HG02938 (cell line): ENCODE results near the gene SLA2.
"Not testable (repeated sequence)": the region's sequence is repeated elsewhere in the genome, so short reads cannot be mapped to it uniquely, and the experiment has no call there.

Source experiments
- ATAC-seq: cut with Tn5 transposase; IDR thresholded peaks from one replicate; pipeline ENCODE4 v1.9.1; 2021; ENCODE audit warnings: mild to moderate bottlenecking, moderate library complexity; ENCODE audit not compliant: unreplicated experiment

SLA2 gene

DNA sequence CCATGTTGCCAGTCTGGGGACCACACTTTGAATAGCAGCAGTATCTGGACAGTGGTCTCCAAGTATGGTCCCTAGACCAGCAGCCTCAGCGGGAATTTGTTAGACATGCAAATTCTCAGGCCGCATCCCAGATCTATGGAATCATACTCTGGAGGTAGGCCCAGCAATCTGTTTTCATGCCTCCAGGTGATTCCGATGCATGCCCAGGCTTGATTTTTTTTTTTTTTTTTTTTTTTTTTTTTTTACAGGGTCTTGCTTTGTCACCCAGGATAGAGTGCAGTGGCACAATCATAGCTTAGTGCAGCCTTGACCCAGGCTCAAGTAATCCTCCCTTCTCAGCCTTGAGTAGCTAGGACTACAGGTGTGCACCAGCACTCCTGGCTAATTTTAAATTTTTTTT lies 682 bp upstream of the SLA2 start:
- no peak for ATAC-seq

DNA sequence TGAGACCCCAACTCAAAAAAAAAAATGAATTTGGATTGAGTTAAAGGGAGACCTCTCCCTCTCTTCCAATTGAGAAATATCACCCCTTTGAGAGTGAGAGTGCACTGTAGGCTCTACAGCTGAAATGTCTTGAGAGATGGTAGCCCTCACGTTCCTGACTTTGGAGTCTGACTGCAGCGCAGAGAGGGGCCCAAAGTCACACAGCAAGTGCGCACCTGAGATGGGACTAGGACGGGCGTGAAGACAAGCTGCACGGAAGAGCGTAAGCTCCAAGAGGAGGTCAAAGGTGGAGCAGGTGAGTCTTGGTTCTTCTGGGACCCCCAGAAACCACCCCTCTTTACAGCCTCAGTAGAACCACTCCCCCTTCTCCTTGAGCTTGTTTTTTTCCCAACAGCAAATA lies 643 bp downstream of the SLA2 start:
- no peak for ATAC-seq

DNA sequence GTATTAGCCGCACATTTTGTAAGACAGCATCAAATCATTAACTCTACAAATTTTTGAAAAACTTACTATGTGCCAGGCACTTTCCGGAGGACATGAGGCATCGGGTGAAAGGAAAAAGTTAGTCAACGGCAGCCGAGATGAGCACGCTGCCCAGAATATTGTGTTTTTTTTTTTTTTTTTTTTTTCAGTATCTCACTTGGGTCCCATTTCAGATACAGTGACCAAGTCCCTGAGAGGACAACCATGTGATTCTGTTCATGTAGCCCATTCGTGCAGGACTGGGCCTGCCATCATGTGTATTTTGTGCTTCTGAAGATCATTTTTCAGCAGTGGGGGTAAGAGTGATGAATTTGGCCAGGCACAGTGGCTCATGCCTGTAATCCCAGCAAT lies 1.3 kb downstream of the SLA2 start:
- no peak for ATAC-seq

DNA sequence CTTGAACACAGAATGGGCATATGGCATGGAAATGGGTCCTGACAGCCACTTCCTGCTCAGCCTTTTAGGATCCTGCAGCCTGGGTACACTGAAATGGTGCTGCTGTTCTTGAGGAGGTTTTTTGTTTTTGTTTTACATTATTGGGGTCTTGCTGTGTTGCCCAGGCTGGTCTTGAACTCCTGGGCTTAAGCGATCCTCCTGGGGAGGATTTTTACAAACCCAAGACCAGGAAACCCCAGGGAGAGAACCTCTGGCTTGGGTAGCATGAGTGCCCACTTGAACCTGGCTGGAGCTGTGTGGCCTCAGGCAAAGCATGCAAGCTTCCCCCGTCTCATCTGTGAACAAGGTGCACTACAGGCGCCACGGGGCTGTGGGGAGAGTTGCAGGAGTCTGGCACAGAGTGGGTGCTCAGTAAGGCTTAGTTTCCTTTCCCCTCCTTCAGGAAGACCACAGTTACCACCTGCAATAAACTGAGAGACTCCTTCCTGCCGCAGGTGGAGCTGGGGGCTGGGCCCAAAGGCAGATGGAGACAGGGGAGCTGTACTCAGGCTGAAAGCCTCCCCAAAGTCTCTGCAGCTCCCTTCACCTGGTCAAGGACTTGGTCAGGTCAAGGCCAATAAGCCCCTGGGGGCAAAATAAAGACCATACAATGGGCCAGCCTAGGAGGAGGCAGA lies 1.8 kb downstream of the SLA2 start:
- ATAC-seq, result no peak

DNA sequence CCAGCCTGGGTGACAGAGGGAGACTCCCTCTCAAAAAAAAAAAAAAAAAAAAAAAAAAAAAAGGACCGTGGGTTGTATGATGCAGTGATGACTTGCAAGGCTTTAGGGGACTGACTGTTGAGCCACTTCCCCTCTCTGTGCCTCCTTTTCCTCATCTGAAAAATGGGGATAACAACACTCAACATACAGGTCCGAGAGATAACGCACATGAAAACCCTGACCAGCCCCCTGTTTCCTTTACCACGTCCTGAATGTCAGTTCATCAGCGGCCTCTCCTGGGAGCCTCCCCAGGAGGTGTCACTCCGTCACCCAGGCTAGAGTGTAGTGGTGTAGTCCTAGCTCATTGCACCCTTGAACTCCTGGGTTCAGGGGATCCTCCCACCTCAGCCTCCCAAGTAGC lies 3.9 kb downstream of the SLA2 start:
- ATAC-seq, result no peak

DNA sequence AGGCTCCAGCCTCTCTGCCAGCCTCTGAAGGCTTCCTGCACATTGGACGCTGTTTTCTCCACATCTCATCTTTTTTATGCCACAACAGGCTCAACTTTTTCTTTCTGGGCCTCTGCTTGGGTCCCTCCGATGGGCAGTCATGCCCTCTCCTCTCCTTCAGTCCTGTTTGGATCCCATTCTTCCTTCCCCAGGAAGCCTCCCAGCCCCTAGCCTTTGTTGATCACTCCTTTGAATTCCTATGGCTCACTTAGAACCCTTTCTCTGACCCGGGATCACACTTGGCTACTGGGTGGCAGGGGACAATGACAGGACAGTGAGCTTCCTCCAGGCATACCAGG lies 4.5 kb downstream of the SLA2 start:
- no peak for ATAC-seq

DNA sequence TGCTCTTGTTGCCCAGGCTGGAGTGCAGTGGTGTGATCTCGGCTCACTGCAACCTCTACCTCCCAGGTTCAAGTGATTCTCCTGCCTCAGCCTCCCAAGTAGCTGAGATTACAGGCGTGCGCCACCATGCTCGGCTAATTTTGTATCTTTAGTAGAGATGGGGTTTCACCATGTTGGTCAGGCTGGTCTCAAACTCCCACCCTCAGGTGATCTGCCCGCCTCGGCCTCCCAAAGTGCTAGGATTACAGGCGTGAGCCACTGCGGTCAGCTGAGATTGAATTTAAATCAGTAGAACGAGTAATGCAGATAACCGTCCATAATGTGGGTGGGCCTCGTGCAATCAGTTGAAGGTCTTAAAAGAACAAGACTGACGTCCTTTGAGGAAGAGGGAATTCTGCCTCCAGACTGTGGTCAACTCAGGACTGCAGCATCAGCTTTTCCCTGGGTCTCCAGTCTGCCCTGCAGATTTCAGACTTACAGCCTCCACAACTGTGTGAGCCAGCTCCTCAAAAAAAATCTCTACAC lies 7.1 kb downstream of the SLA2 start:
- ATAC-seq, result not testable (repeated sequence)

DNA sequence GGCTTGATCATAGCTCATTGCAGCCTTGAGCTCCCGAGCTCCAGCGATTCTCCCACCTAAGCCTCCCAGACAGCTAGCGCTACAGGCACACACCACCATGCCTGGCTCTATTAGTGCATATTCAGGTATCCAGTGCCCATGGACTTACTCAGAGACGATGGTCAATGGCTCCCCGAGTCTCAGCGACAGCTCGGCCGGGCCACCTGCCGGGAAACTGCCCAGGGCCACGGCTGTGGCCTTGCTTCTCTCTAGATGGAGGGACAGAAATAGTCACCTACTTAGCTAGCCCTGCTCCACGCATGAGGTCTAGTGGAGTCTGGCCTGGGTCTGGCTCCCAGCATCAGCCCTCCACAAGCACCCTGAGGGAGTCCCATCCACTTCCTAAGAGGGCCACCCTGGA lies 11.7 kb downstream of the SLA2 start:
- no peak for ATAC-seq

DNA sequence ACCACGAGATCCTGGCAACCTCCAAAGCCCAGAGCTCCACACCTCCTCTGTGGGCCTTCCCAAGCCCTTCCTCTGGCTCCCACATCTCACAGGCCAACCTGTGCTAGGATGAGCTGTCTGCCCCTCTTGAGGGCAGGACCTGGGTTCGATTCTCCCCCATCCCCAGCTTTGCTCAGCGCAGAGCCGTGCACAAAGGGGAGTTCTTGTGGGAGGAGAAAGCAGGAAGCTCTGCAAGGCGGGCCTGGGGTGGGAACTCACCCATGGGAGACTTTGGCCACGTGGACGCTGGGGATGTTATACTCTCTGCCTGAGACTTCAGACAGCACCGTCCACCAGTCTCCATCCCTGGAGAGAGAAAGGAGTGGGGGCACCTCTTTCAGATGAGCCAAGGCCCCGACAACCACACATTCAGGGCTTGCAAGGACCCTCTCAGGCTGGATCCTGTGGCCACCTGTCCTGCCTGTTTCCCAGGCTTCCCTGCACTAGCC lies 12.7 kb downstream of the SLA2 start:
- ATAC-seq, result no peak

DNA sequence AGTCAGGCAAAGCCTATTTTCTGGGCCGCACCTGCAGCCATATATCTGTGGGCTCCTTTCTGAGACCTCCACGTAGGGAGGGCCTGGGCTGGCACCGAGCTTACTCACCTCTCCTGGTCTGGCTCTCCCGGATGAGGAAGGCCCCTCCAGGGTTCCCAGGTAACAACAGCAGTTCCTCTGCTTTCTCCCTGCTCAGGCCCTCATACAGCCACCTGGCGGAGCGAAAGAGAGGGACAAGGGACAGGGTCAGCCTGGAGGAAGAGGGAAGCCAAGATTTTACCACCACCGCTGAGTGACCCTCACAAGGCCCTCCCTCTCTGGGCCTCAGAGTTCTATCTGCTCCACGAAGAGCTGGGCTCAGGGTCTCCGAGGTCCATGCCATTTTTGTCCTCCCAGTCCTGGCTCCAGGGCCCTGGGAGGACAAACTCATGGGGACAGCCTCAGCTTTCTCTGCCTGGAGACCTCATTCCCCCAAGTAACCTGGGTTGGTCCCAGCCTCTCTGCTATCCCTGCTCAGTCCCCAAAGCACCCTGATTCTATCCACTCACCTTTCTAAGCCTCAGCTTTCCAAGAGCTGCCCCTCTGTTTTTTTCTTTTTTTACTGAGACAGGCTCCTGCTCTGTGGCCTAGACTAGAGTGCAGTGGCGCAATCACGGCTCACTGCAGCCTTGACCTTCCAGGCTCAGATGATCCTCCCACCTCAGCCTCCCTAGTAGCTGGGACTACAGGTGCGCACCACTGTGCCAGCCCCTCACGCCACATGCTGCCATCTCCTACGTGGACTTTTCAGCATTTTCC lies 13.3 kb downstream of the SLA2 start:
- no peak for ATAC-seq

DNA sequence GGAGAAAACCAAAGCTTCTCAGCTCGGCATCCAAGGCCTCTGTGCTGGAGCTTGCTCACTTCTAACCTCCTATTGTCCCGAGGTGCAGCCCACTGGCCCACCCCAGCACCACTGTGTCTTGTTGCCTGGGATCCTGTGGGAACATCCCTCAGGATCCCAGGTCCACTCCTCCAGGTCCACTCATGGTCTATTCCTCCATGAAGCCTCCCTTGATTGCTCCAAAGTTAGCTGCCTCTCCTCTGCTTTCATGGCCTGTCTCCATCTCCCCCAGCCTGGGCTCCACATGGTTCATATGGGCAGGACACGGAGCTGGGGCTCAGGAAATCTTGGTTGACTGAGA lies 13.9 kb downstream of the SLA2 start:
- ATAC-seq, result no peak

DNA sequence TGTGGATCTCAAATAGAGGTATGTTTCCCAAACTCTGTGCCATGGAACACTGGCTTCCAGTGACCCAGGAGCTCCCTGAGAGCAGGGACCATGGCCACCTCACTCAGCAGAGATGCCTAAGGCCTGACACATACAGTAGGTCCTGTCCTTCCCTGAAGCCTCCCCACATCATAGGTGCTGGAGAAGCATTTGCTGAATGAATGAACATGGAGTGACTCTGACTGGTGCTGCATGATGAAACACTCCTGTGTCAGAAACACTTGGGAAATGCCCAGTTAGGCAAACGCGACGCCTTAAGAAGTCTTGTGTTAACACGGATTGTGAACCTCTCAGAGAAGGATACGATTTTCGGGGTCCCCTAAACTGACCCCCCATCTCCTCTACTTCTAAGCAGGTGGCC lies 14.3 kb downstream of the SLA2 start:
- no peak for ATAC-seq

DNA sequence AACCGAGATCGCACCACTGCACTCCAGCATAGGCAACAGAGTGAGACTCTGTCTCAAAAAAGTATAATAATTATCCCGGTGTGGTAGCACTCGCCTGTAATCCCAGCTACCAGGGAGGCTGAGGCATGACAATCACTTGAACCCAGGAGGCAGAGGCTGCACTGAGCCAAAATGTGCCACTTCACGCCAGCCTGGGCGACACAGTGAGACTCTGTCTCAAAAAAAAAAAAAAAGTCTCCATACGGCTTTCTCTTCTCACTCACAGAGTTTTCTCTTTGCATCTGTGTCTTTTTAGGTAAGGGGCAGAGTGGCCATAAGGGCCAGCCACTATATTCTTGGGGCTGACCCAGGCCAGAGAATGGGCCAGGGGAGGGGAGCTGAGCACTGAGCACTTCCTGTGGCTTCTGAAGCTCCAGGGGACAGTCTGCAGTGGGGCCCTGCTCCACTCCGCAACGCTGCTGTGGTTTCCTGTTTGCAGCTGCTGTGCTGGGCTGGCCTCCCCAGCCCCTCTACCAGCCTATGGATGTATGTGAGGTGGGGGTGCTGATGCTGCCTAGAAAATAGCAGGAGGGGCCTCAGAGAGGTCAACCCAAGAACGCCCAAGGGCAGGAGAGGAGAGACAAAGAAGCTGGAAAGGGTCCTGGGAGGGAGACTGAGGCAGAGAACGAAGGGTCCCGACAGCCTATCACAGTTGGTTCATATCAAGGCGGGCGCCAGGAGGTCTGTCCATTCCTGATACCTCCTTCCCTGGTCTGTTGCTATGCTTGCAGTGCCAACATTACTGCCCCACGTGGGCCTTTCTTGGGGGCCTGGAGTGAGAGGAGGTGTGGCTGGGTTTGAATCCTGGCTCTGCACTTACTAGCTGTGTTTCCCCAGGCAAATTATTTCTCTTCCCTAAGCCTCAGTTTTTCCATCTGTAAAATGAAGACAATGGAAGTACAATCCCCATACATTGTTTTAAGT lies 16.0 kb downstream of the SLA2 start:
- no peak for ATAC-seq

DNA sequence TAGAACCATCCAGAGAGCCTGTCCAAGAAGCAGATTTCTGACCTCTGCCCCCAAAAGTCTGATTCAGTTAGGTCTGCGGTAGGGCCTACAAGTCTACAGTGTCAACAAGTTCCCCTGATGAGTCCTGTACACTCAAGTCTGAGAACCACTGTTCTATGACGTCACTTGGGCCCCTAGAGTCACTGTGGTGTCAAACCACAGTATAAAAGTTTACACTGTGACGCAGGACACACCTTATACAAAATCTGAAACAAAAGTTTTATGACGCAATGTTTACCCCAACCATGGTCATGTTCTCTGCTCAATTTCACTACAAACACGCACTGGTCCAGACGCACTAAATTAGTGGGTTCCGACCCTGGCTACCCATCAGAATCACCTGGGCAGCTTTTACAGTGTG lies 17.9 kb downstream of the SLA2 start:
- no peak for ATAC-seq

DNA sequence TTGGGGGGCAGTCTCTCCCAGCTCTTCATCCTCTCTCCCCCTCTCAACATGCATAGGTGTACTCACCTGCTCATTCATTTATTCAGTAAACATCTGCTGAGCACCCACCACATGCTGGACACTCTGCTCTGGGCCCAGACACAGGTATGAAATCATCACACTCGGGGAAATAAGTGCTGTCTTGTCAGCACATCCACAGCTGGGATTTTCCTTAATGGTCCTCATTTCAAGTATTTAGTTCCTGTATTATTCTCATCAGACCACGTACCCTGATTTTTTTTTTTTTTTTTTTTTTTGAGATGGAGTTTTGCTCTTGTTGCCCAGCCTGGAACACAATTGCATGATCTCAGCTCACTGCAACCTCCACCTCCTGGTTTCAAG lies 21.1 kb downstream of the SLA2 start:
- ATAC-seq, result no peak

DNA sequence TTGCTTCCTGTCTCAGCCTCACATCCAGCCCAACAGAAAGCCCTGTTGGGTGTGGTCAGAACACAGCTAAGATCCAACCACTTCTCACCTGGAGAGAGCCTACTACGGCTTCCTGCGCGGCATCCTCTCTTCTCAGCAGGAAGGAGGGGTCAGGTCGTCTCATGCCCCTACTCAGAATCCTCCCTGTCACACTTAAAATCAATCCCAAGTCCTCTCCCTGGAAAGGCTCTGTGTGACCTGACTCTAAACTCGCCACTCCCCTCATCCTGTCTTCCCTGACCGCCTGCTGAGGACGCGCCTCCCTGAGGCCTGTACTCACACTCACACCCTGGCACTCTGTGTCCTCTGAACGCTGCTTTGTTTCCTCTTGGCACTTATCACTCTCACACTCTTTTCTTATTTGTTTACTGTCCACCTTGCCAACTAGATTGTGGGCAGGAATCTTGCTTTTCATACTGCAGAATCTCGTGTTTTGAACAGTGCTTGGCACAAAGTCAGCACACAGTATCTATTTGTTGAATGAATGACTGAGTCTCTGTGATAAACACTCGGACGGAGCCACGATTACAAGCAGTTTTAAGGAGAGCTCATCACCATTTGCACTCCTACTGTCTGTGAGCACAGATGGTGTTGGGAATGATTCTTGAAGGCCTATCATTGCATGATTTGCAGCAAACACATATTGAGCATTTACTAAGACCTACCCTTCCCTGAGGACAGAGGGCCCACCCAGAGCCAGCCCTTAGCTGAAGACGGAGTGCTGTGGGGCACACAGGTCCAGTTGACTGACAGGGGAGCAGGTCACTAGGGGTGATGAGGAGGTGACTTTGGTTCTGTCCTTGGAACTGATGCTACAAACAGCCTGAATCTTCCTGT lies 21.7 kb downstream of the SLA2 start:
- no peak for ATAC-seq

DNA sequence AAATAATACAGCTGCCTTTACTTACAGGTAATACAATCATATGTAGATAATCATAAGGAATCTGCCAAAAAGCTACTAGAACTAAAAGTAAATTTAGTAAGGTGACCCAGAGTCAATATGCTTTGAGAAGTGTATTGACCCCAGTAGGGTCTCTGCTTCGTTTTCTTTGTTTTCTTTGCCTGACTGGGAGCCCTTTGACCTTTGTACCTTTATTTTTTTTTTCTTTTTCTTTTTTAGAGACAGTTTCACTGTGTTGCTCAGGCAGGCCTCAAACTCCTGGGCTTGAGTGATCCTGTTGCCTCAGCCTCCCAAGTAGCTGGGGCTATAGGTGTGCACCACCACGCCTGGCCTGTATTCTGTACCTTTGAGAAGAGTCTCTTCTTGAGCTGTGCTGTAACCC lies 22.6 kb downstream of the SLA2 start:
- no peak for ATAC-seq

DNA sequence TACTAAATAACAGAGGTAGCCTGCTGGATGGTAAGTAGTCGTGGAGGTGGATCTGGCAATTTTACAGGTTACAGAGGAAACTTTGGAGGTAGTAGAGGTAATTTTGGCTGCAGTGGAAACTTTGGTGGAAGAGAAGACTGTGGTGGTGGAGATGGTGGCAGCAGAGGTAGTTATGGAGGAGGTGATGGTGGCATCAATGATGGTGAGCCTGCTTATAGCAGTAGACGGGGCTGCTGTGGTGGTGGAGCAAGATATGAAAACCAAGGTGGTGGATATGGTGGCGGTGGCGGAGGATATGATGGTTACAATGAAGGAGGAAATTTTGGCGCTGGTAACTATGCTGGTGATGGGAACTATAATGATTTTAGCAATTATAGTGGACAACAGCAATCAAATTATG lies 25.1 kb downstream of the SLA2 start:
- no peak for ATAC-seq

DNA sequence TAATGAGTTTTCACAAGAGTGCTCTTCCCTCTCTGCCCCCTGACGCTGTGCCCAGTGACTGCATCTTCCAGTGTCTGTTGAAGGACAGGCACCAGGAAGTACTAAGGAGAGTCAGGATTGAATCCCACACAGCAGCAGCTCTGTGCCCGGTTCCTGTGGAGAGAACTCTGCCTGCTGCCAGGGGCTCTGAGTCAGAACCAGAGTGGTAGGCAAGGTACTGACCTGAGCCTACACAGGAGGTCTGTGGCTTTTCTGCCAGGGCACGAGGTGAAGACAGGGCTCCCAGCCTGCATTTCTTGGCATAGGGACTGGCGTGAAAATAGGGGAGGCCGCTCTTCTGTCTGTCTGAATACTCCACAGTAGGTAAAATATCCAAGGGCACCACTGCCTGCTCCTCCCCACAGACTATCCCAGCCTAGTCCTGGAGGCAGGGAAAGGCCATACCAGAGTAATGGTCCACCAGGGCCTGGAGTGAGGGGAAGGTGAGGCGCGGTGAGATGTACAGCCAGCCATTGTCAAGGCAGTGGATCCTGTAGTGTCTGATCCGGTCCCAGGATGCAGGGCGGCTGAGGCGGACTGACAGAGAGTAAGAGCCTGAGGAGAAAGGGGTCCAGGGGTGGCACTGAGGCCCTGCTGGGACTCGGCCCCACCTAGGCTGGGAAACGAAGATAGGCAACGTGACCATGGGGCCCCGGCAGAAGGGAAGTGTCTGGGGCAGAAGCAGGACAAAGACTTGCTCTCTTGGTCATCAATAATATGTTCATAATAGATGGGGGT lies 31.0 kb downstream of the SLA2 start:
- no peak for ATAC-seq

DNA sequence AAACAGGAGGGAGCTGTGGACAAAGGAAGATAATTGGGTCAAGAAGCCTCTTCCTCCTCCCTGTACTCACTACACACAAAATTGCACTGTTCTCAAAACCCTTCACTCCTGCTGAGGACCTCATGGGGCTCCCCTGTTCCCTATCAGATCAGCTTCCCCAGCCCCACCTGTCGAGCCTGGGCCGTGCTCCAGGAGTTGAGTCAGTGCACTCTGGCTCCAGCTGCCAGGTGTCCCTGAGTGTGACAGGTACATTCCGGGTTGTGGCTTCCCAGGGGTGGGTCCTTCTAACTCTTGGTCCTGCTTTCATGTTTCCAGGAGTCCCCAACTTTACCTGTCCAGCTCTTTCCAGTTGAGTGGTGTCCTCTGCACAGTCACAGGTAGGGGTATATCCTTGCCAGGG lies 32.0 kb downstream of the SLA2 start:
- ATAC-seq, result no peak
